ENCODE results near the gene BPI. TPM values are rescaled to one million over a fixed set of nuclear protein-coding genes. Genes with fewer than 3 reads are reported as not detected.
A peak's percentile ranks its signal among the peaks of the same experiment; 100 is the strongest.

Gene BPI
- total RNA-seq, 2 experiments from 2014 or later, result 0.14 TPM; not detected in 1

DNA sequence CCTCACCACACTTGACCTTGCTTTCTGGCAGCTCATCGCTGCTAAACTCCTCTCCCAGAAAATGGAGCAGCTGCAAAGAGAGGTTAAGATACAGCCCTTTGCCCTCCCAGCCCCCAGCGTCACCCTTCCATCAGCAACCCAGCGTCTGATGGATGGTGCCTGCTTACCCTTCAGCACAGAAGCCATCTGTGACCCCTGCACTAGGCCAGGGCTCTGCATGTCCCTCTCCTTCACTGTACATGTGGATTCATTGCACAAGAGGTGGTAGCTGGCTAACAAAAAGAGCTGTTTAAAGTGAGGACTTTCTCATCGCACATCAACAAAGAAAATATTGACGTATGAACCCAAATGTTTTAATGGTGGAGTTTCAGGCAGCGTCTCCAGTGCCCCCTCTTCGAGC, 54.6 kb downstream of the BPI start:
- Mint-ChIP-seq H3K4me3 (no peak overlapping the region), H3K27me3 (no peaks in the 10 kb centered on the region), H3K9me3 (no peaks in the 10 kb centered on the region), H3K27ac (no peak overlapping the region), H3K36me3 (ENCODE audit: low read depth) (no peaks in the 10 kb centered on the region), H3K4me1 (ENCODE audit: low read depth) (no peaks in the 10 kb centered on the region)
- Histone ChIP-seq H3K9me3 (ENCODE audit: control insufficient read depth in 1 of 2, insufficient read depth in 1 of 2, low read length in 2 of 2) (no peaks in the 10 kb centered on the region), H3K27me3 (ENCODE audit: control insufficient read depth in 1 of 2, insufficient read depth in 2 of 2, low read length in 2 of 2) (no peaks in the 10 kb centered on the region), H3K27ac (ENCODE audit: low read depth in 1 of 2, low read length in 2 of 2) (no peak overlapping the region), H3K4me3 (ENCODE audit: low read length) (no peak overlapping the region), H3K4me1 (ENCODE audit: insufficient read depth, low read length) (no peaks in the 10 kb centered on the region), H3K36me3 (ENCODE audit: insufficient read depth, low read length) (no peaks in the 10 kb centered on the region)
- no peak for TF ChIP-seq CTCF (IDR thresholded peaks at IDR 0.05)
- DNase-seq, result no peak
- intact Hi-C loops (cut with DNase I, micrococcal nuclease), result loop anchor here in 1 of 2 experiments (5.0 kb wide), 1 partner anchor 301 kb away; no protein-coding TSS in a partner anchor
- ChIA-PET POLR2A (no interaction called here), CTCF (no interaction called here)
- ATAC-seq (ENCODE audit: poor library complexity), result no peak

DNA sequence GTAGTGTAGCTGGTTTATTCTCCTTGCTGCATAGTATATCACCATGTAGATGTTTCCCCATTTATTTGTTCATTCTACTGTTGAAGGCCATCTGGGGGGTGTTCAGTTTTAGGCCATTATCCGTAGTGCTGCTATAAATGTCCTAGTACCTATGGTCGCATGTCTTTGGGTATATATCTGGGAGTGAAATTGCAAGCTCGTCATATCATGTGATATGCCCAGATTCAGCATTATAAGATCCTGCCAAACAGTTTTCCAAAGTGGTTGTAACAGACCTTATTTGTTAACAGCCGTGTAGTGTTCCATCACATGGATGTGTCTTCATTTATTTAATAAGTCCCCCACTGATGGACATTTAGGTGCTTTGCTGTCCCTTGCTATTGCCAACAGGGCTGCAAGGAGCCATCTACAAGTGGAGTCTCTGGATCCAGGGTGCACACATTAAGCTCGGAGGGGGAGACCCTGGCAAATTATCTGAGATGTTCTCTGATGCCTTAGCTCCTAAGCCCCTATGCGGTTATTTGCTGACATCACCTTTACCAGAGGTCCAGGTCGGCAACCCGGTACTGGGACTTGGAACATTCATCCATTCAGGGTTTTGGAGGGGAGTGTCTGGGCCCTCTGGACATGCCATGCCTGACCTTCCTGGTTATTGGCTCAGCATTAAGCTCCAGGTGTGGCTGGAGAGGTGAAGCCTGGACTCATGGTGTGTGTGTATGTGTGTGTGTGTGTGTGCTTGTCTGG, 59.2 kb downstream of the BPI start:
- no peak overlapping the region for H3K4me3 Mint-ChIP-seq
- Histone ChIP-seq H3K4me3 (ENCODE audit: low read length) (no peak overlapping the region), H3K27ac (ENCODE audit: low read depth in 1 of 2, low read length in 2 of 2) (no peak overlapping the region), H3K4me1 (ENCODE audit: insufficient read depth, low read length) (no peaks in the 10 kb centered on the region), H3K27me3 (ENCODE audit: control insufficient read depth in 1 of 2, insufficient read depth in 2 of 2, low read length in 2 of 2) (peaks cover 0 to 2% of the 10 kb centered on the region in 2 experiments), H3K9me3 (ENCODE audit: control insufficient read depth in 1 of 2, insufficient read depth in 1 of 2, low read length in 2 of 2) (no peaks in the 10 kb centered on the region), H3K36me3 (ENCODE audit: insufficient read depth, low read length) (no peaks in the 10 kb centered on the region)
- no peaks in the 10 kb centered on the region for H3K4me1 Mint-ChIP-seq (ENCODE audit: low read depth)
- H3K9me3 Mint-ChIP-seq, result no peaks in the 10 kb centered on the region
- CTCF ChIA-PET, result no interaction called here
- H3K27ac Mint-ChIP-seq, result no peak overlapping the region
- H3K36me3 Mint-ChIP-seq (ENCODE audit: low read depth), result no peaks in the 10 kb centered on the region
- ATAC-seq (ENCODE audit: poor library complexity) (no peak), DNase-seq (no peak)
- intact Hi-C loops (cut with DNase I, micrococcal nuclease), result no loop called here
- H3K27me3 Mint-ChIP-seq, result peaks cover 4% of the 10 kb centered on the region
- POLR2A ChIA-PET, result no interaction called here
- no peak for TF ChIP-seq CTCF (IDR thresholded peaks at IDR 0.05)

DNA sequence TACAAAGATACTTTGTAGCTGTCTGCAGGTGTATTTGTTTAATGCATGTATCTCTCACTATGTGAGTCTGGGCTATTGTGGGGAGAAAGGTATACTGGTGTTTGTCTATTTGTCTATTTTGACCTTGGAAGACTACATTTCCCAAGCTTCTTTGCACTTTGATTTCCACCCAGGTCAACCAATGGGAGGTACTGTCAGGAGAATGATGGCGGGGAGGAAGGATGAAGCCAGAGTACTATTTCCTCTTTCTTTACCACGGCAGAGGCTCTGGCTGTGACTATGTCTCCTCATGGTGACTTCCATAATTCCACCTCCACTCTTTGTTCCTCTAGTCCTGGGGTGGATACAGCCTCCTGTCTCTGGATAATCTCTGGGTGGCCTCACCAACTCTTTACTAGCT, 65.4 kb downstream of the BPI start:
- H3K4me1 Mint-ChIP-seq (ENCODE audit: low read depth), result no peaks in the 10 kb centered on the region
- H3K27me3 ChIP-seq (ENCODE audit: control insufficient read depth in 1 of 2, insufficient read depth in 2 of 2, low read length in 2 of 2), result no peaks in the 10 kb centered on the region
- POLR2A ChIA-PET, result no interaction called here
- CTCF ChIA-PET, result no interaction called here
- no peaks in the 10 kb centered on the region for H3K9me3 ChIP-seq (ENCODE audit: control insufficient read depth in 1 of 2, insufficient read depth in 1 of 2, low read length in 2 of 2)
- no peak overlapping the region for H3K27ac ChIP-seq (ENCODE audit: low read depth in 1 of 2, low read length in 2 of 2)
- H3K36me3 Mint-ChIP-seq (ENCODE audit: low read depth), result no peaks in the 10 kb centered on the region
- no peak overlapping the region for H3K4me3 Mint-ChIP-seq
- H3K27me3 Mint-ChIP-seq, result peaks cover 7% of the 10 kb centered on the region
- no peaks in the 10 kb centered on the region for H3K4me1 ChIP-seq (ENCODE audit: insufficient read depth, low read length)
- H3K4me3 ChIP-seq (ENCODE audit: low read length), result no peak overlapping the region
- no peaks in the 10 kb centered on the region for H3K9me3 Mint-ChIP-seq
- no peaks in the 10 kb centered on the region for H3K36me3 ChIP-seq (ENCODE audit: insufficient read depth, low read length)
- no peak overlapping the region for H3K27ac Mint-ChIP-seq
- no peak for TF ChIP-seq CTCF (IDR thresholded peaks at IDR 0.05)
- DNase-seq, result peak in 3 of 14 experiments; percentile 8 to 23 (median 13)
- intact Hi-C loops (cut with DNase I, micrococcal nuclease), result no loop called here
- ATAC-seq (ENCODE audit: poor library complexity), result no peak
